ENCODE data around the gene ZNF224.

ZNF224 gene

GRCh38 chr19:44071824-44072542 is 22.2 kb upstream of the ZNF224 start, which contains the start of gene ZNF284:
Gene ZNF284, plus strand, starts transcription at chr19:44072159. Its CDS starts 4,231 bp downstream, at chr19:44076390.
- peak within 1 kb of the TSS; percentile 95 for H3K4me2 ChIP-seq
- no peaks in the 10 kb centered on the region for H3K27me3 ChIP-seq
- peaks cover 44% of the 10 kb centered on the region for H3K9me3 ChIP-seq
- peak within 1 kb of the TSS; percentile 73 for H3K4me3 ChIP-seq
- TF ChIP-seq Cebpa-rat (IDR thresholded peaks at IDR 0.05): no peak
- H3K9ac ChIP-seq: peak within 1 kb of the TSS; percentile 61
- no peaks in the 10 kb centered on the region for H4K20me1 ChIP-seq
- H3K27ac ChIP-seq: peak within 1 kb of the TSS; percentile 74
- peaks cover 18% of the 10 kb centered on the region for H3K4me1 ChIP-seq
- H3K36me3 ChIP-seq: peaks cover 25% of the 10 kb centered on the region

- peaks cover 18% of the 10 kb centered on the region for H3K4me1 ChIP-seq
- H3K9ac ChIP-seq: peak overlapping the region; percentile 61
- peak overlapping the region; percentile 73 for H3K4me3 ChIP-seq
- no peaks in the 10 kb centered on the region for H4K20me1 ChIP-seq
- peaks cover 25% of the 10 kb centered on the region for H3K36me3 ChIP-seq
- peak overlapping the region; percentile 32; the same call in 1 of the 2 replicates for H3K27ac ChIP-seq
- H3K27me3 ChIP-seq: no peaks in the 10 kb centered on the region
- H3K9me3 ChIP-seq: peaks cover 36% of the 10 kb centered on the region
- no peak for TF ChIP-seq Cebpa-rat (IDR thresholded peaks at IDR 0.05)
- H3K4me2 ChIP-seq: peak overlapping the region; percentile 95
These were observed 21.4 kb upstream of the ZNF224 start for GRCh38 chr19:44072543-44073401.

GRCh38 chr19:44076325-44076724 is 17.8 kb upstream of the ZNF224 start:
- no peak for TF ChIP-seq Cebpa-rat (IDR thresholded peaks at IDR 0.05)
- Histone ChIP-seq H3K9me3 (peaks cover 2% of the 10 kb centered on the region; the same call in 1 of the 2 replicates), H3K4me1 (peaks cover 15% of the 10 kb centered on the region), H3K4me2 (no peak overlapping the region), H3K27ac (no peak overlapping the region), H3K4me3 (no peak overlapping the region), H3K9ac (no peak overlapping the region), H3K27me3 (no peaks in the 10 kb centered on the region), H4K20me1 (no peaks in the 10 kb centered on the region), H3K36me3 (peaks cover 49% of the 10 kb centered on the region)

GRCh38 chr19:44092108-44092507 is 2.1 kb upstream of the ZNF224 start:
- Histone ChIP-seq H4K20me1 (peaks cover 11% of the 10 kb centered on the region), H3K9me3 (no peaks in the 10 kb centered on the region), H3K27me3 (no peaks in the 10 kb centered on the region), H3K4me3 (no peak overlapping the region), H3K27ac (no peak overlapping the region), H3K36me3 (peaks cover 27% of the 10 kb centered on the region), H3K9ac (no peak overlapping the region), H3K4me1 (peaks cover 11% of the 10 kb centered on the region), H3K4me2 (no peak overlapping the region)
- no peak for TF ChIP-seq Cebpa-rat (IDR thresholded peaks at IDR 0.05)

GRCh38 chr19:44107751-44108150 is 13.6 kb downstream of the ZNF224 start:
- no peak overlapping the region for H3K27ac ChIP-seq
- peaks cover 76% of the 10 kb centered on the region for H3K36me3 ChIP-seq
- no peaks in the 10 kb centered on the region for H3K27me3 ChIP-seq
- peak overlapping the region; percentile 39; the same call in 1 of the 2 replicates for H3K4me3 ChIP-seq
- peaks cover 65% of the 10 kb centered on the region for H3K9me3 ChIP-seq
- TF ChIP-seq Cebpa-rat (IDR thresholded peaks at IDR 0.05): no peak
- H3K4me2 ChIP-seq: no peak overlapping the region
- no peaks in the 10 kb centered on the region for H4K20me1 ChIP-seq
- H3K4me1 ChIP-seq: peaks cover 12% of the 10 kb centered on the region
- no peak overlapping the region for H3K9ac ChIP-seq

- H3K36me3 ChIP-seq: peaks cover 59% of the 10 kb centered on the region
- H3K4me2 ChIP-seq: no peak overlapping the region
- no peak overlapping the region for H3K9ac ChIP-seq
- H3K27me3 ChIP-seq: no peaks in the 10 kb centered on the region
- H3K4me3 ChIP-seq: no peak overlapping the region
- H3K27ac ChIP-seq: no peak overlapping the region
- TF ChIP-seq Cebpa-rat (IDR thresholded peaks at IDR 0.05): no peak
- H3K4me1 ChIP-seq: peaks cover 19% of the 10 kb centered on the region
- no peaks in the 10 kb centered on the region for H4K20me1 ChIP-seq
- peaks cover 55% of the 10 kb centered on the region for H3K9me3 ChIP-seq
These were observed 15.3 kb downstream of the ZNF224 start for GRCh38 chr19:44109458-44109857.

GRCh38 chr19:44111910-44112463 is 17.8 kb downstream of the ZNF224 start:
- Histone ChIP-seq H4K20me1 (no peaks in the 10 kb centered on the region), H3K9ac (no peak overlapping the region), H3K4me3 (peak overlapping the region; percentile 89), H3K36me3 (peaks cover 47% of the 10 kb centered on the region), H3K27ac (no peak overlapping the region), H3K9me3 (peaks cover 31% of the 10 kb centered on the region), H3K4me1 (peaks cover 24% of the 10 kb centered on the region), H3K4me2 (peak overlapping the region; percentile 86), H3K27me3 (no peaks in the 10 kb centered on the region)
- TF ChIP-seq Cebpa-rat (IDR thresholded peaks at IDR 0.05): no peak

GRCh38 chr19:44112802-44113137 is 18.6 kb downstream of the ZNF224 start:
- peak overlapping the region; percentile 89 for H3K4me3 ChIP-seq
- no peak overlapping the region for H3K27ac ChIP-seq
- peaks cover 47% of the 10 kb centered on the region for H3K36me3 ChIP-seq
- peak overlapping the region; percentile 87; the same call in 1 of the 2 replicates for H3K9ac ChIP-seq
- H4K20me1 ChIP-seq: no peaks in the 10 kb centered on the region
- peak overlapping the region; percentile 86 for H3K4me2 ChIP-seq
- peaks cover 24% of the 10 kb centered on the region for H3K9me3 ChIP-seq
- H3K4me1 ChIP-seq: peaks cover 24% of the 10 kb centered on the region
- TF ChIP-seq Cebpa-rat (IDR thresholded peaks at IDR 0.05): no peak
- no peaks in the 10 kb centered on the region for H3K27me3 ChIP-seq

GRCh38 chr19:44113138-44113783 is 19.1 kb downstream of the ZNF224 start, which contains the start of gene ZNF225:
Gene ZNF225, plus strand, starts transcription at chr19:44113399. Its CDS starts 2,429 bp downstream, at chr19:44115828.
- Histone ChIP-seq H3K27ac (peak within 1 kb of the TSS; percentile 71), H3K4me1 (peaks cover 24% of the 10 kb centered on the region), H3K27me3 (no peaks in the 10 kb centered on the region), H3K4me3 (peak within 1 kb of the TSS; percentile 89), H4K20me1 (no peaks in the 10 kb centered on the region), H3K9ac (peak within 1 kb of the TSS; percentile 87), H3K36me3 (peaks cover 47% of the 10 kb centered on the region), H3K9me3 (peaks cover 19% of the 10 kb centered on the region), H3K4me2 (peak within 1 kb of the TSS; percentile 97)
- no peak for TF ChIP-seq Cebpa-rat (IDR thresholded peaks at IDR 0.05)

Measured in BLaER1 (cell line).